SK-N-SH treated with all-trans-retinoic acid at 6 μM for 48 hours (cell line): Measurements from ENCODE around the gene MVB12B.

ENCODE experiments used
- CREB5 ChIP-seq: fragments of 250-450 bp; sonication (Bioruptor Pico); IDR thresholded peaks from 2 replicates; pipeline ENCODE4 v1.5.1; 2020; ENCODE audit warnings: low read depth, mild to moderate bottlenecking, moderate library complexity
- PATZ1 ChIP-seq: fragments of 250-450 bp; sonication (Bioruptor Pico); IDR thresholded peaks from 2 replicates; pipeline ENCODE4 v1.8.0; 2020; ENCODE audit warnings: mild to moderate bottlenecking, moderate library complexity, borderline replicate concordance
- POU6F1 ChIP-seq: fragments of 250-450 bp; sonication (Bioruptor Pico); IDR thresholded peaks from 2 replicates; pipeline ENCODE4 v1.8.0; 2021; ENCODE audit warnings: low read depth, mild to moderate bottlenecking, moderate library complexity, borderline replicate concordance
- RARB ChIP-seq: fragments of 250-450 bp; sonication (Bioruptor Pico); IDR thresholded peaks from 2 replicates; pipeline ENCODE4 v1.8.0; 2021; ENCODE audit warnings: mild to moderate bottlenecking, moderate library complexity
- ZC3H10 ChIP-seq: fragments of 250-450 bp; sonication (Bioruptor Pico); IDR thresholded peaks from 2 replicates; pipeline ENCODE4 v1.5.1; 2021; ENCODE audit warnings: mild to moderate bottlenecking, moderate library complexity
- ZFP30 ChIP-seq: fragments of 450-650 bp; formaldehyde crosslinking; IDR thresholded peaks from 2 replicates; pipeline ENCODE4 v1.5.0; 2022; ENCODE audit warnings: mild to moderate bottlenecking, moderate library complexity
- ZNF565 ChIP-seq: fragments of 450-650 bp; formaldehyde crosslinking; conservative IDR thresholded peaks from 2 replicates; pipeline ENCODE4 v1.5.0; 2020; ENCODE audit warnings: low read depth, mild to moderate bottlenecking, moderate library complexity
- ZNF70 ChIP-seq: fragments of 450-650 bp; formaldehyde crosslinking; IDR thresholded peaks from 2 replicates; pipeline ENCODE4 v1.5.0; 2020; ENCODE audit warnings: mild to moderate bottlenecking, moderate library complexity

- no peak for TF ChIP-seq ZC3H10 (CRISPR knock-in tag)
- TF ChIP-seq CREB5, result no peak
- no peak for TF ChIP-seq ZNF565 (CRISPR knock-in tag)
- TF ChIP-seq ZNF70, result no peak
- no peak for TF ChIP-seq PATZ1 (CRISPR knock-in tag)
- no peak for TF ChIP-seq POU6F1 (CRISPR knock-in tag)
- no peak for TF ChIP-seq ZFP30 (CRISPR knock-in tag)
- no peak for TF ChIP-seq RARB (CRISPR knock-in tag)
Measured at GRCh38 chr9:126448136-126448535, 121.5 kb downstream of the MVB12B start.
